IMR-90 (cell line): ENCODE results near the gene DNAH17. TPM values are rescaled to one million over a fixed set of nuclear protein-coding genes. Genes with fewer than 3 reads are reported as not detected.

Experiments used
- ATAC-seq: fragments of 200-7000 bp; cut with Tn5 transposase; 2 replicates; pipeline ENCODE4 v1.9.1; 2020; ENCODE audit warnings: low read depth, mild to moderate bottlenecking, moderate library complexity
- BruUV-seq: library from RNA; stranded (reverse); fragments of 400-500 nt; replicated peaks from 2 replicates; lab custom pipeline; 2021; lab: Mats Ljungman, UMichigan
- CTCF ChIA-PET: fragments of 300-600 bp; formaldehyde crosslinking; extraction: SDS; loops from one replicate; lab custom pipeline; 2021; ENCODE audit warnings: antibody characterized with exemption; lab: Yijun Ruan, JAX
- POLR2A ChIA-PET: fragments of 300-600 bp; sonication (Branson Sonifier 250); formaldehyde crosslinking; loops from one replicate; lab custom pipeline; 2022; ENCODE audit warnings: antibody characterized with exemption; ENCODE audit not compliant: unreplicated experiment; lab: Charles Lee
- DNase-seq: peaks from one replicate; pipeline ENCODE4 v3.0.0; 2013
- H2AFZ ChIP-seq: replicated peaks from 2 replicates; pipeline ENCODE3; 2013; ENCODE audit warnings: low read length, mild to moderate bottlenecking; ENCODE audit not compliant: poor library complexity
- H2AK5ac ChIP-seq: 2 replicates; pipeline ENCODE4 v1.6.1; 2013; ENCODE audit warnings: low read depth, low read length, inconsistent platforms
- H2AK9ac ChIP-seq: replicated peaks from 2 replicates; pipeline ENCODE3; 2013; ENCODE audit warnings: mild to moderate bottlenecking, low read depth, low read length, moderate library complexity; ENCODE audit not compliant: poor library complexity
- H2BK120ac ChIP-seq: 2 replicates; pipeline ENCODE4 v1.6.1; 2013; ENCODE audit warnings: low read depth, low read length, inconsistent platforms
- H2BK15ac ChIP-seq: 3 replicates; pipeline ENCODE4 v1.6.1; 2013; ENCODE audit warnings: low read depth, low read length, inconsistent platforms
- H2BK20ac ChIP-seq: 2 replicates; pipeline ENCODE4 v1.6.1; 2013; ENCODE audit warnings: low read depth, mild to moderate bottlenecking, inconsistent platforms, low read length, moderate library complexity
- H2BK5ac ChIP-seq: 2 replicates; pipeline ENCODE4 v1.6.1; 2013; ENCODE audit warnings: mild to moderate bottlenecking, low read depth, low read length, inconsistent platforms; ENCODE audit not compliant: poor library complexity, severe bottlenecking
- H3K14ac ChIP-seq: replicated peaks from 2 replicates; pipeline ENCODE4 v1.6.1; 2013; ENCODE audit warnings: low read depth, low read length, inconsistent platforms
- H3K18ac ChIP-seq: 2 replicates; pipeline ENCODE4 v1.6.1; 2013; ENCODE audit warnings: low read depth, low read length, control low read depth
- H3K23ac ChIP-seq: 2 replicates; pipeline ENCODE4 v1.6.1; 2013; ENCODE audit warnings: low read depth, low read length, inconsistent platforms
- H3K27ac ChIP-seq: 2 replicates; pipeline ENCODE4 v1.5.1; 2013; ENCODE audit warnings: mild to moderate bottlenecking, control low read depth, low read length; ENCODE audit not compliant: insufficient read depth
- H3K27me3 ChIP-seq: 2 replicates; pipeline ENCODE4 v1.6.1; 2013; ENCODE audit warnings: low read length; ENCODE audit not compliant: control insufficient read depth, insufficient read depth
- H3K36me3 ChIP-seq: 2 replicates; pipeline ENCODE4 v1.6.1; 2013; ENCODE audit warnings: low read length, mixed read lengths; ENCODE audit not compliant: control insufficient read depth, insufficient read depth
- H3K4ac ChIP-seq: 2 replicates; pipeline ENCODE4 v1.6.1; 2013; ENCODE audit warnings: low read depth, low read length, inconsistent platforms
- H3K4me1 ChIP-seq: 2 replicates; pipeline ENCODE4 v1.6.1; 2013; ENCODE audit warnings: low read length, mixed read lengths; ENCODE audit not compliant: control insufficient read depth, insufficient read depth
- H3K4me2 ChIP-seq: 2 replicates; pipeline ENCODE4 v1.6.1; 2013; ENCODE audit warnings: low read depth, mild to moderate bottlenecking, control low read depth, low read length, moderate library complexity
- H3K4me3 ChIP-seq: 2 replicates; pipeline ENCODE4 v1.5.1; 2013; ENCODE audit warnings: low read depth, mild to moderate bottlenecking, control low read depth, low read length, moderate library complexity; ENCODE audit not compliant: insufficient read depth
- H3K56ac ChIP-seq: 2 replicates; pipeline ENCODE4 v1.6.1; 2013; ENCODE audit warnings: low read length, inconsistent platforms; ENCODE audit not compliant: insufficient read depth; ENCODE audit errors: extremely low read depth
- H3K79me1 ChIP-seq, 2 experiments: 2 replicates each; pipeline ENCODE4 v1.6.1; 2013; ENCODE audit warnings: low read length in 2 of 2, inconsistent platforms in 1 of 2, low read depth in 1 of 2
- H3K9ac ChIP-seq: 2 replicates; pipeline ENCODE4 v1.6.1; 2013; ENCODE audit warnings: low read depth, low read length, control low read depth
- H3K9me1 ChIP-seq: 2 replicates; pipeline ENCODE4 v1.6.1; 2013; ENCODE audit warnings: low read length, inconsistent platforms; ENCODE audit not compliant: insufficient read depth
- H3K9me3 ChIP-seq: 2 replicates; pipeline ENCODE4 v1.6.1; 2013; ENCODE audit warnings: low read length; ENCODE audit not compliant: control insufficient read depth, insufficient read depth
- H4K20me1 ChIP-seq: 2 replicates; pipeline ENCODE4 v1.6.1; 2013; ENCODE audit warnings: low read length, inconsistent platforms; ENCODE audit not compliant: insufficient read depth
- H4K5ac ChIP-seq: 2 replicates; pipeline ENCODE4 v1.6.1; 2013; ENCODE audit warnings: mild to moderate bottlenecking, low read depth, low read length, control low read depth
- H4K8ac ChIP-seq, 2 experiments: 2 replicates each; pipeline ENCODE4 v1.6.1; 2013; ENCODE audit warnings: low read depth in 2 of 2, low read length in 2 of 2, control low read depth in 1 of 2, inconsistent platforms in 1 of 2
- H4K91ac ChIP-seq: 2 replicates; pipeline ENCODE4 v1.6.1; 2013; ENCODE audit warnings: low read depth, low read length, inconsistent platforms; ENCODE audit not compliant: insufficient read depth
- BHLHE40 ChIP-seq: fragments of 150-350 bp; IDR thresholded peaks from 2 replicates; pipeline ENCODE4 v1.6.1; 2016; ENCODE audit warnings: mild to moderate bottlenecking, low read depth, low read length
- CEBPB ChIP-seq: IDR thresholded peaks from 2 replicates; pipeline ENCODE4 v1.6.1; 2012; ENCODE audit warnings: low read depth, low read length, improper control_type of control experiment
- CHD1 ChIP-seq: IDR thresholded peaks from 2 replicates; pipeline ENCODE4 v1.6.1; 2012; ENCODE audit warnings: low read depth, low read length, improper control_type of control experiment
- CTCF ChIP-seq: conservative IDR thresholded peaks from 2 replicates; pipeline ENCODE4 v1.5.1; 2012; ENCODE audit warnings: mild to moderate bottlenecking, low read depth, low read length, improper control_type of control experiment
- ELK1 ChIP-seq: fragments of 150-350 bp; IDR thresholded peaks from 2 replicates; pipeline ENCODE4 v1.6.1; 2016; ENCODE audit warnings: low read depth, mild to moderate bottlenecking, low read length, moderate library complexity, borderline replicate concordance
- FOS ChIP-seq: fragments of 150-350 bp; IDR thresholded peaks from 2 replicates; pipeline ENCODE4 v1.6.1; 2016; ENCODE audit warnings: low read depth, low read length
- MAZ ChIP-seq: IDR thresholded peaks from 2 replicates; pipeline ENCODE4 v1.6.1; 2012; ENCODE audit warnings: low read depth, mild to moderate bottlenecking, low read length, improper control_type of control experiment, moderate library complexity, borderline replicate concordance
- NFE2L2 ChIP-seq: fragments of 150-350 bp; IDR thresholded peaks from 2 replicates; pipeline ENCODE4 v1.6.1; 2016; ENCODE audit warnings: low read depth, mild to moderate bottlenecking, low read length
- POLR2A ChIP-seq: IDR thresholded peaks from 2 replicates; pipeline ENCODE4 v1.6.1; 2012; ENCODE audit warnings: mild to moderate bottlenecking, low read depth, low read length
- RAD21 ChIP-seq: IDR thresholded peaks from 2 replicates; pipeline ENCODE4 v1.6.1; 2012; ENCODE audit warnings: low read length, improper control_type of control experiment
- RCOR1 ChIP-seq: IDR thresholded peaks from 2 replicates; pipeline ENCODE4 v1.6.1; 2012; ENCODE audit warnings: mild to moderate bottlenecking, low read length, improper control_type of control experiment; ENCODE audit not compliant: insufficient replicate concordance
- RFX5 ChIP-seq: IDR thresholded peaks from 2 replicates; pipeline ENCODE4 v1.8.0; 2012; ENCODE audit warnings: low read depth, mild to moderate bottlenecking, low read length, moderate library complexity
- USF2 ChIP-seq: fragments of 150-350 bp; IDR thresholded peaks from 2 replicates; pipeline ENCODE4 v1.6.1; 2017; ENCODE audit warnings: mild to moderate bottlenecking, antibody characterized with exemption, low read length, low read depth
- WGBS, 2 experiments: methylation state at CpG; one replicate each; pipeline versions ENCODE4 v1.1.5 to v1.1.7; 2013; ENCODE audit warnings: missing lambda C conversion rate in 2 of 2; ENCODE audit not compliant: insufficient read length in 1 of 2; ENCODE audit errors: extremely low coverage in 2 of 2; 5-methylcytosine and 5-hydroxymethylcytosine counted together
- dilution Hi-C: fragments of 300-500 bp; cut with HindIII; formaldehyde crosslinking; loops from one replicate; pipeline ENCODE4 v1.14.3; 2018; ENCODE audit warnings: low sequenced_read_pairs; ENCODE audit not compliant: unreplicated experiment
- in situ Hi-C: fragments of 300-500 bp; cut with MboI; formaldehyde crosslinking; loops from 3 replicates; pipeline ENCODE4 v1.14.3; 2019; ENCODE audit warnings: low sequenced_read_pairs, inconsistent platforms, mixed read lengths
- intact Hi-C: fragments of 100-400 bp; cut with micrococcal nuclease; formaldehyde crosslinking; loops from 2 replicates; pipeline ENCODE4 v1.10.0; 2022
- polyA plus RNA-seq, 3 experiments: library from polyadenylated mRNA; depleted of rRNA; stranded (reverse); fragments of >200 nt; gene quantifications; 2 replicates each; pipeline ENCODE4 v1.2.3, GENCODE V29; 2012; ENCODE audit warnings: low replicate concordance in 1 of 3
- total RNA-seq: library from RNA; depleted of rRNA; stranded (reverse); fragments of >200 nt; gene quantifications from 2 replicates; pipeline ENCODE4 v1.2.3, GENCODE V29; 2012

The DNAH17 gene
- total and polyA plus RNA-seq, 2 of the 4 experiments (the other 2 are of a cell fraction): not detected

GRCh38 chr17:78621720-78622490 lies 44.7 kb upstream of the DNAH17 start (continued):
- TF ChIP-seq CEBPB (no peak), USF2 (no peak)

- DNase-seq (no peak), ATAC-seq (no peak)
- Histone ChIP-seq H2AFZ (no peak overlapping the region), H3K9ac (no peak overlapping the region), H3K4ac (no peak overlapping the region), H3K4me3 (no peak overlapping the region), H4K20me1 (no peaks in the 10 kb centered on the region), H3K23ac (no peak overlapping the region), H2AK9ac (no peak overlapping the region), H3K27me3 (no peaks in the 10 kb centered on the region; the same call in 1 of the 2 replicates), H4K5ac (no peak overlapping the region), H3K4me1 (peaks cover 9% of the 10 kb centered on the region), H4K8ac (no peak overlapping the region), H2BK120ac (no peak overlapping the region), H2AK5ac (no peak overlapping the region), H4K91ac (no peak overlapping the region), H3K9me1 (no peaks in the 10 kb centered on the region; the same call in 1 of the 2 replicates), H2BK5ac (no peak overlapping the region), H3K18ac (no peak overlapping the region), H2BK15ac (no peak overlapping the region), H3K36me3 (no peaks in the 10 kb centered on the region), H3K56ac (no peak overlapping the region), H3K9me3 (no peaks in the 10 kb centered on the region), H3K14ac (no peak overlapping the region), H3K79me1 (no peaks in the 10 kb centered on the region), H3K4me2 (no peak overlapping the region), H2BK20ac (no peak overlapping the region), H3K27ac (no peak overlapping the region)
- no TSS peak for BruUV-seq
- POLR2A ChIA-PET: no interaction called here
- whole genome bisulfite sequencing, 2 experiments: no CpG with 5 or more reads among the region's 5 CpGs
- CTCF ChIA-PET: no interaction called here
- in situ Hi-C loops (no loop called here), intact Hi-C loops (no loop called here), dilution Hi-C loops (no loop called here)
- no peak for TF ChIP-seq RAD21
- no peak for TF ChIP-seq MAZ
- TF ChIP-seq POLR2A: no peak
- TF ChIP-seq RFX5: no peak
- no peak for TF ChIP-seq BHLHE40
- TF ChIP-seq CHD1: no peak
- TF ChIP-seq RCOR1: no peak
- TF ChIP-seq NFE2L2: no peak
- no peak for TF ChIP-seq FOS
- no peak for TF ChIP-seq CEBPB
- TF ChIP-seq ELK1: no peak
- no peak for TF ChIP-seq CTCF
These were observed 42.9 kb upstream of the DNAH17 start for GRCh38 chr17:78620099-78620498.
